CD4-positive, alpha-beta T cell treated with Interleukin-21 for 1 hour (primary cell): Measurements from ENCODE around the gene CDK18.

Source experiments
- DNase-seq: peaks from one replicate; pipeline ENCODE4 v3.0.0-alpha.2; 2020

The CDK18 gene

DNA sequence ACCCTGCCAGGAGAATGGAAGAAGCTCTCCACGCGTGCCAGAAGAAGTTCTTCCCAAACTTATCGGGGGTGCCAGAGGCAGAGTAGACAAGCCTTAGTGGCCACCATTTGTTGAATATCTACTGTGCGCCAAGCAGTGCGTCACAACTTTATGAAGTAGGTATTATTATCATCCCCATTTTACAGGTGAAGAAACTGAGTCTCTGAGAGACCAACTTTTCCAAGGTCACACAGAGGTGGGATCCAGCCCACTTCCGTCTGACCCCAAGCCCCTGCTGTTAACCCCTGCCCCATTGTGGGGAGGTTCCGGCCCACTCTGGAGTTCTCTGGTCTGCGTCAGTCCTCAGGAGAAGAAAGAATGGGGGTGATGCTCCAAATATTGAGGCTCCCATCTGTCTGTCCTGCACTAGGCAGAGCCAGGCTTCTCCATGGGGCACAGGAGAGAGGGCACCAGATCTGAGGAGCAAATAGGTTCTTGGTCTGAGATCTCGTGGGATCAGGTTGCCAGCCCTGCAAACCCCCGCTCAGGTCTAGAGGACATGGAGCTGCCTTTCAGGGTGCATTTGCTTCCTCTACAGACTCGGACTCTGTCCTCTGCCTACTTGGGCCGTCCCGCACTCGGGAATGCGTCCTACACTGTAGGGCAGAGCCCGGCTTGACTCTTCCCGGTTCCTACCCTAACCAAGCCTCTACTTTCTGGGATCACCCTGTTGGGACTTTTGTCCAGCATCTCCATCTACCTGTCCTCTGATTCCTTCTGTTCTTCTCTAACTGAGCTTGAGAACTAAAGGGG, 2.1 kb downstream of the CDK18 start:
- DNase-seq: no peak

DNA sequence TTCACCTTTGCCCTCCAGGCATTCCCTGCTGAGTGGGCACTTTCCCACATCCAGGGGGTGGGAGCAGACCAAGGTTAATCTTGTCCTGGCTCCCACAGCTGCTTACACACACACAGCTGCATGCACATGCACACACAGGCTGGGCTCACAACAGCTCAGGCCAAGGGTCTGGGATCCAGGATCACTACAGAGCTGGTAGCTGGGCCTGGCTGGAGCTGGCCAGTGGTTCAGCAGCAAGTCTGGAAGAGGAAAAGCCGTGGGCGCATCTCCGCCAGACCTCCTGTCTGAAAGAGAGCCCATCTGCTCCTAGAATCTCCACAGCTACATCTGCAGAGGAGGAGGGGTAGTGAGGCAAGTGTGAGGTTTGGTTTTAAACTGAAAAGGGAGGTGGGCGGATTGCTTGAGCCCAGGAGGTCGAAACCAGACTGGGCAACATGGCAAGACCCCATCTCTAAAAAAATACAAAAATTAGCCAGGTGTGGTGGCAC, 3.8 kb downstream of the CDK18 start:
- no peak for DNase-seq

DNA sequence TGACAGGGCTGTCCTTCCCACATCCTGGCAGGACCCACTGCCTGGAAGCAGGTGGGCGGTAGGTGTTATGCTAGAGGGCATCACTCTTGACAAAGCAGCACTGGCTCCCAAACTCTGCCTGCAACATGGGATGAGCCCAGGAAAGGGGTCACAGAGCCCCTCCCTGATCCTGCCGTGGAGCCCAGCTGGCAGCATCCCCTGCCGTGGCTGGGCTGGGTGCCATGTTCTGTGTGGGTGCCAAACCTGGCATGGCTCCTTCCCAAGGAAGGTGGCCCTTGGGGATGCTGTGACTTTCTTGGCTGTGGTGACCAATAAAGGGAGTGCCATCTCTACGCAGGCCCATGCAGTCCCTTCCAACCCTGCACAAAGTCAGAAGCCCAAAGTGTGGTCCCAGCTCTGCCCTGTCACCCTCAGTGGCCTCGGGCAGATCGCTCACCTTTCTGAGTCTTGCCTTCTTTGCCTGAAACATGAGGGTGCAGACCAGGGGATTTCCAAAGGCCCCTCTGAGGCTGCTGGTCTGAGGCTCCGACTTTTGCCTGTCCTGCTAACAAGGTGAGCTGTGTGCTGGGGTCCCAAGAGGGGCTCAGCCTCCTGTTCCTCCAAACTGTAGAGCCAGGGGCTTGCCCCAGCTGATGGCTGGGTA, 6.0 kb downstream of the CDK18 start:
- DNase-seq: no peak

DNA sequence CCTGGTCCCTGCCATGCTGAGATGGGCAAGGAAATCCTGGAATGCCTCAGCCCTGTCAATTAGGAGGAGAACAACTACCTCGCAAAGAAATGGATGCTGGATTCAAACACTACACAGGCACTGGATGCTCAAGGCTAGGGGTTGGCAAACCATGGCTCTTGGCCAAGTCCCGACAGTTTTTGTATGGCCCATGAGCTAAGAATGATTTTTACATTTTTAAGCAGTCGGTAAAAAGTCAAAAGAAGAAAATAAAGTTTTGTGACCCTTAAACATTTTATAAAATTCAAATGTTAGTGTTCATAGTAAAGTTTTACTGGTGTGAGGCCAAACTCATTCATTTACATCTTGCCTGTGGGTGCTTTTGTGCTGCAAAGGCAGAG, 6.5 kb downstream of the CDK18 start:
- DNase-seq: no peak

DNA sequence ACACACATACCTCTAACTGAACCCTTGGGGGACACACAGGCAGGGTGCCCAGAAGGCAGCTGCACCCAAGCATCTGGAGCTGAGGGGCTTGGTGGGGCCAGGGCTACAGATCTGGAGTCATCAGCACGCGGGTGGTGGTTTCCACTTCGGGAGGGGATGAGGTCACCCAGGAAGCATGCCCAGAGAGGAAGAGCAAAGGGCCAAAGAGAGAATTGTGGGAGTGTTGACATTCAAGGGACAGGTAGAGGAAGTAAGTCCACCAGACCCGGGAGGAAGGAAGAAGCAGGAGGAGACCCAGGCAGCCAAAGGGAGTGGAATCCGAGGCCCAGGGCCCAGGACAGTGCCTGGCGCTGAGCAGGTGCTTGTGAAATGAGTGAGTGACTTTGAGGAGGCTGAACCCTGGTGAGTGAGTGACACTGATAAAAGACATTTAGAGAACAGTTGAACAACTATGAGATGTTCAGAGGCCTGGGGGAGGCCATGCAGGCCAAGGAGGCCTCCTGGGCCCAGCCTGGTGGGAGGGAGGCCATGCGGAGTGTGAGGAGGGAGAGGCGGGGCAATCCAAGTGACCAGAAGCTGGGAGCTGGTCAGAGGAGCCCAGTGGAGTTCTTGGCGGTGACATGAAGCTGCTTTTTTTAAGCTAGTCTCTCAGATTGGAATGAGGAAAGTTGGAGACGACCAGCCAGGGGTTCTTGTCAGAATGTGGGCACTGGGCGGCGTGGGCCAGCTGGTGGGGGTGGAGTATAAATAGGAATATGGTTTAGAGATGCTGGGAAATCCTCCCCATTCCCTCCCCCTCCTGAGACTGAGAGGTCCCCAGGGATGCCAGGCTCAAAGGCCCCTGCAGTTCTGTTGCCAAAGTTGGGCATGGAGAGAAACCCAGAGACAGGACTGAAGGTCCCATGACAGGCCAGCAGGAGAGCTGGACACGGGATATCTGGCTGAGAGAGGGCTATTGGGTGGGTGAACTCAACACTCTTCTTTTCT, 7.9 kb downstream of the CDK18 start:
- DNase-seq: no peak

DNA sequence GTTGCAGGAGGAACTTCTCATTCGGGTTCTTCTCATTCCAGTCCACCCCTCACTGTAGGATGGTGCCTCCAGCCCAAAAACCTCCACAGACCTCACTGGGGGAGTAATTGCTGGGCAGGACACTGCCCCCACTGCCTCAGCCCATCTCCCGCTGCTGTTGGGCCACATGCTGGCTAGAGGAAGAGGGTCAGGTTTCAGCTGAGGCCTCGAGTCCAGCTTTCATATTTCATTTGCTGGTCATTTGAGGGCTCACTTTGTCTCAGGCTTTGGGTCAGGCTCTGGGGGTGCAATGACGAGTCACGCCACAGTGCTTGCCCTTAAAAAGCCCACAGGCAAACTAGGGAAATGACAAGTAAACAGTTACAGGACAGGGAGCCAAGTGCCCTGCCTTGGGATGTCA, 9.3 kb downstream of the CDK18 start:
- DNase-seq: no peak

DNA sequence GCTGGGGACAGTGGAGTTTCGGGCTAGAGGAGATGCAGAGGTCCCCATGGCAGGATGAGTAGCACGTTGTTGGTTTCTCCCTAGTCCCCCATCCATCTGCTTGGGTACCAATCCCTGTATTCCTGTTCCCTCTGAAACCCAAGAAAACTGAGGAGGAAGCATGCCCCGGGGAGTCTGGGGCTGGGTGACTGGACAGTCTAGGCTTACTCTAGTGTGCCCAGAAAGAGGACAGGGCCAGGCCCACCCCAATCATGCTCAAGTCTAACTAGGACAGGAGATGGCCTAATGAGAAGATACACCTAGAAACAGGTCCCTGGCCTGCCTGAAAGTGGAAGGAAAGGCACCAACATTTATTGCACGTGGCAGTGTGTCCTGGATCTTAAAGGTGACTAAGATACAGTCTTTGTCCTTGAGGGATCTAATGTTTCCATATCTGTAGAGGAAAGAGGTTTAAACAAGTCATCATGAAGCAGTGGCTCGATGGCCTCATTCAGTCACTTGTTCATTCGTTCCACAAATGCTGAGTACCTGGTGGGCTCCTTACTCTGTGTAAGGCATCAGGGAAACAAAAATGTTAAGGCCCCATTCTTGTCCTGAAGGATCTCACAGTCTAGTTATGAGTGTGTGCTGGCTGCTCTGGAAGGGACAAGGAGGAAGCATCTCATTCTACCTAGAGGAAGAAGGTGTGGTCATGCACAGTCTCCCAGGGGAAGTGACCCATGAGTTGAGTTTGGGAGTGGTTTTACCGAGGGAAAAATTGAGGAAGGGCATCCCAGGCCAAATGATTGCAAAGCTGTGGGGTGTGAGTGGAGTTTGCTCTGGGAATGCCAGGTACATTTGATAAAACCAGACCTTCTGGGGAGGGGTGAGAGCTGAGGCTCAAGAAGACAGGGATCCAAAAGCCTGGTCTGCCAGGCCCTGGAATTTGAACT, 10.0 kb downstream of the CDK18 start:
- DNase-seq: no peak

DNA sequence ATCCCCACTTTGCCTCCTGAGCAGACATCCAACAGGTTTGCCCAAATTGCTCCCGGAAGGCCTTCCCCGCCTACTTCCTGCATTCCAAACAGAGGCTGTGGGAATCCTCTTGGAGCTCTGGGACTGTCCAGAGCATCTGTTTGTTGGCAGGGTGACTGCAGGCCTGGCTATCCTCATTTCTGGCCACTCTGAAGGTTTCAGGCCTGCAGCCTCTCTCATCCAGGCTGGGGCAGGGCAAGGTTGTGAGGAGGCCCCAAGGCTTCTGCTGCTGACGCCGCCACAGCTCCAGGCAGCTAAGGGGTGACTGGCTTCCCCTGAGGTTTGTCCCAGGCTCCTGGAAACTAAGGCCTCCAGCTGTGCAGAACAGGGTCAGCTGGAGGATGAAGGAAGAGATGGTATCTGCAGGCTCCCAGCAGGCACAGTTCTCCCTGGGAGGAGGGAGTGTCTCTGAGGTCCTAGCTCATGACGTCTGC, 11.3 kb downstream of the CDK18 start:
- DNase-seq: no peak

DNA sequence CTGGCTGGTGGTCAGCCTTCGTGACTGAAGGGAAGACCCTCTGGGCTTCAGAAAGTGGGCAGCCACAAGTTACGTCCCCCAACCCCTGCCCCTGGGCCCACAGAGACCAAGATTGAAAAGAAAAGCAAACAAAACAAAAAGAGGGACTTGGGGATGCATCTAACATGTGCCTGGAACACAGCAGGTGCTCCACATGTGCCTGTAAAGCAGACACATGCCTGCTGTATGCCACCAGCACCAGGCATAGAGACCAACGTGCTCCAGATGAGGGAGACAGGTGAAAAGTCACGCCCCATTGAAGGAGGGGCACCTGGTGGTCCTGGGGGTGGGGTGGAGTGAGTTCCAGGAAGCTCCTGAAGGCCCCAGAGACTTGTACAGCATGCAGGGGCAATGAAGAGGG, 11.9 kb downstream of the CDK18 start:
- DNase-seq: no peak

DNA sequence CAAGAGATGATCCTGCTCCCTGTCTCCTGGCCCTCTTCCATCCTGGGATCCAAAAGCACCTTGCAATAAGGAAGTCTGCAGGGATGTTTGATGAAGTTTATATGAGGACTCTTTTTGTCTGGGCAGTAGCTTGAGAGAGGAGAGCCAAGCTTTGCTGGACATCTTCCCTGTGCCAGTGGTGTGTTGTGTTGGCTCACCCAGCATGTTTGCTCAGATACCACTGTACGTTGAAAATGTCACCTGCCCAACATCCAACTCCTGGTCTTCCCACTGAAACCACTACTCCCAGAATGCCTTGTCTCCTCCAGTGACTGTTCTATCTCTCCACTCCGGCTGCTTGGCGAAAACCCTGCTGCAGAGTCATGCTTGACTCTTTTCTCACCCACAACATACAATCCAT, 12.8 kb downstream of the CDK18 start:
- no peak for DNase-seq

DNA sequence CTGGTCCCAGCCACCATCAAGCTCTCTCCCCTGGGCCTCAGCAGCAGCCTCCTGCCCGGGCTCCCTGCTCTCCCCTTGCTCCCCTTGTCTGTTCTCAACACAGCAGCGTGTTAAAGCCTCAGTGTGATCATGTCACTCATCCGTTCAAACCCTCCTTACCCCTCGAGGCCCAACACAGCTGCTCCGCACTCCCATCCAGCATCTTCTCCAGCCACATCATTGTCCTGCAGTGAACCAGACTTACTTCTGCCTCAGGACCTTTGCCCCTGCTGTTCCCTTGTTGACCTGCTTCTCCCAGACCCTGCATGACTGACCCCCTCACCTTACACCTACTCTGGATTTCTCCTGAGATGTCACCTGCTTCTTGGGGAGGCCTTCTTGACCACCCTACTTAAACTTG, 13.3 kb downstream of the CDK18 start:
- no peak for DNase-seq

DNA sequence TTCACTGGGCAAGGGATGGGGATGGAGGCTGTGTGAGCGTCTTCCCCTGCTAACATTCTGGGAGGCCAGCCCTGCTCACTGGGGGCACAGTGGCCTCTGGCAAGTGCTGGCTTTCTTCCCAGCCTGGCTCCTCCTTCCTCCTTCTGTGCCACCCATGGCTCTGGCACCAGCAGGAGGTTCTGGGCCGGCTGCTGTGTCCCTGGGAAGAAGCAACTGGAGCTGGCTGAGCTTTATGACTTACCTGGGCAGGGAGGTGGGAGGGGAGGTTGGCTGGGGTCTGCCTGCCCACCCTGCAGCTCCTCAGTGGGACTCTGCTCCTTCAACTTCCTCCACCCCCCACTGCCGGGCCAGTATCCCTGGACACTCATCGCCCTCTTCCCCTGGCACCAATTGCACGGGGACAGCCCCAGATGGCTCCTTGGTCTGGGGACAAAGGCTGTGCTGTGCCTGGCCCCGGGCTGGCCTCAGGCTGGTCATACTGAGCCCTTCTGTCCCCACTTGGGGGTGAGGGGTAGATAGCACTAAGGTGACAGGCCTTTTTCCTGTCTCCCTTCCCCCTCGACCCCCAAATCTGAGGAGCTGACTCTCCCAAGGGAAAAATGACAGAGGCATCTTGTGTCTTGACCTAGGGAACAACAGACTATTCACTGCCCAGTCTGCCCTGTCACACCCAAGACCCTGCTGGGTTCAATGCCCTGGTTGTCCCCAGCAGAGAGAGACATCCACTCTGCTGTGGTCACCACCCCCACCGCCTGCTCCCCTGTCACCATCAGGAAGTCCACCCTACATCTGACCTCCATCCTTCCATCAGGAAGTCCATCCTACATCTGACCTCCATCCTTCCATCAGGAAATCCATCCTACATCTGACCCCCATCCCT, 14.4 kb downstream of the CDK18 start:
- no peak for DNase-seq

DNA sequence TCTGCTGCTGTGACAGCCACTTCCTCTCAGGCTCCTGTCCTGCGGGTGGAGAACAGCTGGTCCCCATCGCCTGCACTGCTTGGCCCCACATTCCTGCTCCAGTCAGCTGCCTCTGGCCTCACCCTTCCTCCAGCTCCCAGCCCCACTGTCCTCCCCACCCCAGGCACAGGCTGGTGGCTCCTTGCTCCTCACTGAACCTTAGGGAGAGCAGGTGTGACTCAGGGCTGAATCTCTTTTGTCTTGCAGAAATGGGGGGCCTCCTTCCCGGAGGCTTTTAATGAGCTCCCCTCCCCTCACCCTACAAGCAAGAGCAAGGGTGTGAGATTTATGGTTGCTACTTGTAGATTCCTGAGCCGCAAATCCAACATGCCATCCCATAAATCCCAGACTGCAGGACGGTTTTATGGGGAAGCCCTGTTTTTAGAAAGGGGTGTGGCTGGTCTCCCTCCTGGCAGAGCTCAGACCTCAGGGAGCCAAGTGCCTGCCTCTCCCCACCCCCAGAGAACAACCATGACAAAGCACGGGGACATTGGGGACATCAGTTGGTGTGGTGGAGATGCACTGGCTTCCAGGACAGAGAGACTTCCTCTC, 15.2 kb downstream of the CDK18 start:
- DNase-seq: no peak

DNA sequence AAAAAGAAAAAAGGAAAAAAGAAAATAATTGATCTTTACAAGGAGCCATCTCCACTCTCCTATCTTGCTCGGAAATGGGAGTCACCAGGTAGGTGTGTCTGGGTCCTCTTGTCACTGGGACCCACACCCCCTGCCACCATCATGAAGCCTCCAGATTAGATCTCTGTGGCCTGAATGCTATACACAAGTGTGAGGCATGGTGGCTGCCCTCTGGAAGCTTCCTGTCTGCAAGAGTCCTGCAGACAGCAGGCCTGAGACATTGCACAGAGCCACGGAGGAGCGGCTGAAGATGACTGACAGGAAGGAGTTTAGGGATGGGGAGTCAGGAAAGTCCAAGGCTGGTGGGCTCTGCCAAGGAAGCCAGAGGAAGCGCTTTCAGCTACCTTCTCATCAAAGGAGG, 16.2 kb downstream of the CDK18 start:
- DNase-seq: no peak

DNA sequence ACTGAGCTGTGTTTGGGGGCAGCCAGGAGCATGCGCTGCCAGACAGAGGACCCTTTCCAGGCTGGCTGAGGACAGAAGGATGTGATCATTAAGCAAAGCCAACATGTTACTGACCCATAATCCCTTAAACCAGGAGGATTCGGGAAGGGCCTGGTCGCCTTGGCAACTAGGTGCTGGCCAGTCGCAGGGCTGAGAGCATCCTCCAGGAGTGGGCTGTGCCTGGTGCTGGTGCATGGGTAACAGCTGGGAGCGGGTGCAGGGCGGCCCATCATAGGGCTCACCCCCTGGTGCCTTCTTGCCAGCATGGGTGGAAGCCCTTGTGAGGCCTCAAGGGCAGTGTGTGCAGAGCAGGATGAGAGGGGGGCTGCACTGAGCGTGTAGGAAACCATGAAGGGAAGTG, 17.2 kb downstream of the CDK18 start:
- DNase-seq: no peak

DNA sequence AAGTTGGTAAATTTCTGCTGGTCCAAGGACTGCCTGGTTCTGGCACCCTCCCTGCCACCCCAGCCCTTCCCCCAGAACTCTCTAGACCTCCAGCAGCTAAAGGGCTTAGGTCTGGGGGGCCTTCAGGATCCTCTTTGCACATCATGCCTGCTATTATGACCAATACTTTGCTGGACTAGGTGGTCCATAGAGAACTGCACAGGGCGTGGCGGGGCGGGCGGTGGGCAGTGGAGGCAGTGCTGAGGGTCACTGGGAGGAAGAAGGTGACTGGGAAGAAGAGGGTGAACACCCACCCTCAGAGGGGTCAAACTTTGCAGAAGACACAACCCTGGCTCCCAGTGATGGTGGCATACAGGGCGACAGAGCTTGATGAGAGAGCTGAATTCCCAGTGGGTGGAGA, 18.2 kb downstream of the CDK18 start:
- DNase-seq: no peak

DNA sequence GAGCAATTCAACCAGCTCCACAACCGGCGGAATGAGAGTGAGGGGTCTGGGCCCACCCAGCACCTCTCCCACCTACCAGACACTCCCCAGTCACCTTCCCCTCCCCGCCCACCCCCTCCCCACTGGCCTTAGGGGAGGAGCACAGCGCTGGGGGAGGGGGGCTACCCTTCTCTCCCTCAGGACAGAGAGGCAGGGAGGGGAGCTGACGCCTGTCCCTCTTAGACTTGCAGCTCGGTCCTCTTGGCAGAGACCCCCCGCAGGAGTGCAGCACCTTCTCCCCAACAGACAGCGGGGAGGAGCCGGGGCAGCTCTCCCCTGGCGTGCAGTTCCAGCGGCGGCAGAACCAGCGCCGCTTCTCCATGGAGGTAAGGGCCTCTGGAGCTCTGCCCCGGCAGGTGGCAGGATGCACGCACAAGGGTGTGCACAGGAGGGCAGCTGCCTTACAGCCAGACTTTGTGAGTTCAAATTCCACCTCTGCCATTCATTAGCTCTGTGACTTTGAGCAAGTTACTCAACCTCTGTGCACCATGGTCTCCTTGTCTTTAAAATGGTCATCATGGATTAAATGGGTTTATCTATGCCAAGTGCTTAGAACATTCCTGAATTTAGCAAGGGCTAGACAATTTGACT, 18.9 kb downstream of the CDK18 start:
- DNase-seq: no peak

DNA sequence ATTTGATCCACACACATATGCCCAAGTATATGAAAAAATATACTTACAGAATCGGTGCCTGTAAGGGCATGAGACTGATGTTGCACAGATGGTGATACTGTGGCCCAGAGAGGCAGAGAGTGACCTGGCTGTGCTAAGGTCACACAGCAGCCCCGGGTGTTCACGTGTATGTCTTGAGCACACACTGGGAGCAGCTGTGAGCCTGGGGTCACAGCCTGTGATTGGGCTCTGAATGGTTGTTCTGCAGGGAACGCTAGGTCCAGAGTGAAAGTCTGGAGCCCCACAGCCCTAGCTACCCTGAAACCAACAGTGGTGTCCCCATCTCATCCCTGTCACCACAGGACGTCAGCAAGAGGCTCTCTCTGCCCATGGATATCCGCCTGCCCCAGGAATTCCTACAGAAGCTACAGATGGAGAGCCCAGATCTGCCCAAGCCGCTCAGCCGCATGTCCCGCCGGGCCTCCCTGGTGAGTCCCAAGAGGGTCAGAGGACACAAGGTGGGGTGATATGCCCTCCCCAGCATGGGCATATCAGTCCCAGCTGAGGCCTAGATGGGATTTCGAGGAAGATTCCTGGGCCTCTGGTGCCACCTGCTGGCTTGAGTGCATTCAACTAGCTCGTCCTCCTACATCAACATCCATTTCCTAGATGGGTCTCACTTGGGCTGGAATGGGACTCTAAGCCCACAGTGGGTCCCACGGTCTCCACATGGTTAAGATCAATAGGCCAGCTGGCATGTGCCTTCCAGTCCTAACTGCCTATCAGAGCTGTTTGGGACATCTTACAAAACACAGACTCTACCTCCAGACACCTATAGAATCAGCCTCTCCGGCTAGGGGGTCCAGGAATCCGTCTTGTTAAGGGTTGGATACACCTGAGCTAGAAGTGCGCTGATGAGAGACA, 19.7 kb downstream of the CDK18 start:
- DNase-seq: peak; percentile 69

DNA sequence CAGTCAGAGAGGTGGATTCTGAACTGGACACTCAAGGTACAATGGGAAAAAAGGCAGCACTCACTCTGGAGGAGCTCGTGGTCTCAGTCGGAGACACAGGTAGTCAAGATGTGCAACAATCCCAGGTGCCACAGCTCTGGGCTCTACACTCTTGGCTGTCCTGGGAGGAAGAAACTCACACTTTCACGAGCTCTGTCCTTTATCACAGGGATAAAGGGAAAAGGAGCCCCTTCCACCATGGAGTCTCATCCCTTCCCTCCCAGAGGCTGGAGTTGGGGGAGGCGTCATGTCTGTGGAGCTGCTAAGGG, 20.3 kb downstream of the CDK18 start:
- DNase-seq: no peak
